H1 (cell line): ENCODE results near the gene BCAM. TPM values are rescaled to one million over a fixed set of nuclear protein-coding genes. Genes with fewer than 3 reads are reported as not detected.

Experiments
- BACH1 ChIP-seq: IDR thresholded peaks from 2 replicates; pipeline ENCODE4 v1.6.1; 2012; ENCODE audit warnings: low read length, improper control_type of control experiment
- BCL11A ChIP-seq, 2 experiments: IDR thresholded peaks; one replicate each; pipeline ENCODE4 v1.6.1; 2011; ENCODE audit warnings: low read depth in 2 of 2, low read length in 2 of 2, mild to moderate bottlenecking in 2 of 2
- BRCA1 ChIP-seq: IDR thresholded peaks from 2 replicates; pipeline ENCODE4 v1.6.1; 2012; ENCODE audit warnings: low read depth, low read length, improper control_type of control experiment
- CBX8 ChIP-seq: fragments of 300-800, 300-1000 bp; sonication (generic); IDR thresholded peaks from 2 replicates; pipeline ENCODE4 v1.7.1; 2016; ENCODE audit warnings: low read depth, low read length, borderline replicate concordance
- CEBPB ChIP-seq: IDR thresholded peaks from 2 replicates; pipeline ENCODE4 v1.6.1; 2012; ENCODE audit warnings: low read depth, low read length
- CREB1 ChIP-seq: IDR thresholded peaks from 2 replicates; pipeline ENCODE4 v1.6.1; 2012; ENCODE audit warnings: inconsistent platforms
- EGR1 ChIP-seq: IDR thresholded peaks from 2 replicates; pipeline ENCODE4 v1.6.1; 2011; ENCODE audit warnings: low read depth, low read length, borderline replicate concordance
- EP300 ChIP-seq, 2 experiments: IDR thresholded peaks; 1 replicate in 1 of 2; 2 replicates in 1 of 2; pipeline ENCODE4 v1.6.1; 2011 to 2012; ENCODE audit warnings: low read depth in 2 of 2, low read length in 2 of 2, mild to moderate bottlenecking in 2 of 2, borderline replicate concordance in 1 of 2, inconsistent platforms in 1 of 2, moderate library complexity in 1 of 2
- FOSL1 ChIP-seq: IDR thresholded peaks from 2 replicates; pipeline ENCODE4 v1.6.1; 2011; ENCODE audit warnings: mild to moderate bottlenecking, low read depth, low read length, moderate library complexity; ENCODE audit not compliant: insufficient read depth
- GTF2F1 ChIP-seq: IDR thresholded peaks from 2 replicates; pipeline ENCODE4 v1.6.1; 2012; ENCODE audit warnings: low read depth, low read length, improper control_type of control experiment, borderline replicate concordance
- HDAC2 ChIP-seq, 2 experiments: fragments of 300-600 bp in 1 of 2; sonication (generic) in 1 of 2; IDR thresholded peaks; 2 replicates each; pipeline ENCODE4 v1.6.1; 2011 to 2012; ENCODE audit warnings: low read depth in 2 of 2, low read length in 2 of 2, mild to moderate bottlenecking in 2 of 2, moderate library complexity in 2 of 2, borderline replicate concordance in 1 of 2, inconsistent platforms in 1 of 2
- JUND ChIP-seq: IDR thresholded peaks from 2 replicates; pipeline ENCODE4 v1.6.1; 2011; ENCODE audit warnings: mild to moderate bottlenecking, improper control_type of control experiment, low read length
- KDM1A ChIP-seq: fragments of 200-600, 300-600 bp; sonication (generic); IDR thresholded peaks from 2 replicates; pipeline ENCODE4 v1.7.1; 2016; ENCODE audit warnings: mild to moderate bottlenecking, low read length, borderline replicate concordance
- NANOG ChIP-seq: IDR thresholded peaks from 2 replicates; pipeline ENCODE4 v1.6.1; 2011; ENCODE audit warnings: low read length, low read depth, mild to moderate bottlenecking, inconsistent platforms; ENCODE audit not compliant: insufficient read depth, poor library complexity, severe bottlenecking
- NRF1 ChIP-seq: IDR thresholded peaks from 2 replicates; pipeline ENCODE4 v1.6.1; 2011; ENCODE audit warnings: mild to moderate bottlenecking, low read depth, low read length, improper control_type of control experiment
- RFX5 ChIP-seq: IDR thresholded peaks from 2 replicates; pipeline ENCODE4 v1.6.1; 2011; ENCODE audit warnings: low read depth, low read length, improper control_type of control experiment, borderline replicate concordance
- SIX5 ChIP-seq: IDR thresholded peaks from 2 replicates; pipeline ENCODE4 v1.6.1; 2011; ENCODE audit warnings: mild to moderate bottlenecking, low read depth, low read length
- SRF ChIP-seq: IDR thresholded peaks from 2 replicates; pipeline ENCODE4 v1.6.1; 2011; ENCODE audit warnings: mild to moderate bottlenecking, low read depth, low read length, moderate library complexity
- TAF7 ChIP-seq: optimal IDR thresholded peaks from 2 replicates; pipeline ENCODE3; 2011; ENCODE audit warnings: low read depth, mild to moderate bottlenecking, inconsistent platforms, low read length, moderate library complexity, borderline replicate concordance
- TEAD4 ChIP-seq: IDR thresholded peaks from 2 replicates; pipeline ENCODE4 v1.6.1; 2012; ENCODE audit warnings: low read depth, low read length, inconsistent platforms, mixed read lengths
- YY1 ChIP-seq: IDR thresholded peaks from 2 replicates; pipeline ENCODE4 v1.6.1; 2011; ENCODE audit warnings: low read depth, mild to moderate bottlenecking, low read length
- polyA plus RNA-seq, 7 experiments: library from polyadenylated mRNA; depleted of rRNA in 3 of 7; stranded (reverse) in 5 of 7; unstranded in 2 of 7; fragments of >200 nt in 5 of 7; fragments of 200-250 nt in 2 of 7; gene quantifications; 1 replicate in 5 of 7; 2 replicates in 1 of 7; 4 replicates in 1 of 7; pipeline versions ENCODE4 v1.2.1 to v1.2.3, GENCODE V29; 2011 to 2013; ENCODE audit warnings: missing spikeins in 2 of 7, mixed read lengths in 2 of 7
- total RNA-seq: library from RNA; stranded (reverse); fragmentation: NEBNext Ultra II Directional; extraction: Animal tissue kit (Norgen Biotek cat#: 25700); gene quantifications from 2 replicates; pipeline ENCODE4 v1.2.1, GENCODE V29; 2021
- TF ChIP-seq, protein P1 (sequence below), 3 experiments: IDR thresholded peaks; 1 replicate in 2 of 3; 2 replicates in 1 of 3; pipeline versions ENCODE4 v1.5.1 to v1.6.1; 2011; ENCODE audit warnings: low read length in 3 of 3, mild to moderate bottlenecking in 3 of 3, inconsistent platforms in 2 of 3, low read depth in 1 of 3, moderate library complexity in 1 of 3; ENCODE audit not compliant: insufficient read depth in 1 of 3; ENCODE audit errors: control extremely low read depth in 1 of 3

The BCAM gene
- total and polyA plus RNA-seq, 2 of the 8 experiments (the other 6 are each of a cell fraction or from before 2014, with no cell fraction given) = 32.5 to 81.4 TPM

DNA sequence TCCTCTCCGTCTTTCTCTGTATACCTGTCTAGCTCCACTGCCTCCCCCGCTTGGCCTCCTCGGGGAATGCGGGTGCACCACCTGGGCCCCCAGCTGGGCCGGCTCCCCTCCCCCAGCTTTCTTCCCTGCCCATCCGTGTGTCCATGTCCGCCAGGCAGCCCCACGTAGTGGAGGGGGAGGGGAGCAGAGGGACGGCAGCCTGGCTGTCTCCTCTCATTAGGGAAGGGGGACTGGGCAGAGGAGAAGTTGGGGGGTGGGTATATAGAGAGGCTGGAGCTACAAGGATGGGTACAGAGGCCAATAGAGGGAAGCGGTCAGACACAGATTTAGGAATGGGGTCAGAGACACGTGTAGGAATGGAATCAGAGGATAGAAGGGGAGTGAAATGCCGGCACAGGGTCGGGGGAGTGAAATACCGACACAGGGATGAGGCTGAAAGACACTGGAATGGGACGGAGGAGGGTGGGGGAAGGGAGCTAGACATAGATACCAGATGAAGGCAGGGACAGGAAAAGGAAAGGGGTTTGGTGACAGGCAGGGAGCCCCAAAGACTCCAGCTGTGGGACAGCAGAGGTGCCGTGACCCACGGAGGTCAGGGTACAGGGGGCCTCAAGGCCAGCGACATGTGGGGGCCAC lies 40.0 kb downstream of the BCAM start (continued):
- TF ChIP-seq BACH1 (no peak), CREB1 (peak; percentile 34; the same call in 1 of the 2 replicates), SRF (no peak), SIX5 (no peak), CBX8 (no peak), EGR1 (no peak), TEAD4 (no peak), KDM1A (peak; percentile 60; the same call in 1 of the 2 replicates), CEBPB (no peak), HDAC2 (IDR thresholded peaks at IDR 0.05; ENCODE audit: borderline replicate concordance in 1 of 2, low read depth in 2 of 2, low read length in 2 of 2) (no peak; a peak in 1 of 4 replicates), EP300 (IDR thresholded peaks at IDR 0.05; ENCODE audit: borderline replicate concordance in 1 of 2, low read depth in 2 of 2, low read length in 2 of 2) (peak in 1 of 2 experiments; percentile 13; a peak in 1 of 3 replicates), BRCA1 (no peak), NANOG (no peak), BCL11A (IDR thresholded peaks at IDR 0.05; ENCODE audit: low read depth in 2 of 2, low read length in 2 of 2) (no peak), NRF1 (no peak), YY1 (no peak), JUND (no peak), TAF7 (peak; percentile 49), FOSL1 (no peak), RFX5 (no peak), GTF2F1 (no peak)
- TF ChIP-seq, protein P1, sequence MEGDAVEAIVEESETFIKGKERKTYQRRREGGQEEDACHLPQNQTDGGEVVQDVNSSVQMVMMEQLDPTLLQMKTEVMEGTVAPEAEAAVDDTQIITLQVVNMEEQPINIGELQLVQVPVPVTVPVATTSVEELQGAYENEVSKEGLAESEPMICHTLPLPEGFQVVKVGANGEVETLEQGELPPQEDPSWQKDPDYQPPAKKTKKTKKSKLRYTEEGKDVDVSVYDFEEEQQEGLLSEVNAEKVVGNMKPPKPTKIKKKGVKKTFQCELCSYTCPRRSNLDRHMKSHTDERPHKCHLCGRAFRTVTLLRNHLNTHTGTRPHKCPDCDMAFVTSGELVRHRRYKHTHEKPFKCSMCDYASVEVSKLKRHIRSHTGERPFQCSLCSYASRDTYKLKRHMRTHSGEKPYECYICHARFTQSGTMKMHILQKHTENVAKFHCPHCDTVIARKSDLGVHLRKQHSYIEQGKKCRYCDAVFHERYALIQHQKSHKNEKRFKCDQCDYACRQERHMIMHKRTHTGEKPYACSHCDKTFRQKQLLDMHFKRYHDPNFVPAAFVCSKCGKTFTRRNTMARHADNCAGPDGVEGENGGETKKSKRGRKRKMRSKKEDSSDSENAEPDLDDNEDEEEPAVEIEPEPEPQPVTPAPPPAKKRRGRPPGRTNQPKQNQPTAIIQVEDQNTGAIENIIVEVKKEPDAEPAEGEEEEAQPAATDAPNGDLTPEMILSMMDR (IDR thresholded peaks at IDR 0.05; ENCODE audit: control extremely low read depth in 1 of 3, insufficient read depth in 1 of 3, low read depth in 1 of 3, low read length in 3 of 3) = no peak
